GM19452 (cell line): Measurements from ENCODE around the gene C18orf54.
"Not testable (repeated sequence)": the region's sequence is repeated elsewhere in the genome, so short reads cannot be mapped to it uniquely, and the experiment has no call there.

Experiments
- ATAC-seq: cut with Tn5 transposase; IDR thresholded peaks from one replicate; pipeline ENCODE4 v1.9.1; 2021; ENCODE audit not compliant: unreplicated experiment

The C18orf54 gene

GRCh38 chr18:54357660-54358494 is at the start of gene C18orf54, which contains the start of gene STARD6:
TSS of gene C18orf54 (plus strand) at chr18:54357906. CDS start at chr18:54360573, 2,667 bp downstream.
TSS of gene STARD6 (minus strand) at chr18:54357858. CDS start at chr18:54354573, 3,285 bp downstream.
- ATAC-seq = peak; percentile 94

GRCh38 chr18:54309564-54309963 is 48.1 kb upstream of the C18orf54 start:
- not testable (repeated sequence) for ATAC-seq

GRCh38 chr18:54316071-54316820 is 41.5 kb upstream of the C18orf54 start:
- no peak for ATAC-seq

GRCh38 chr18:54323561-54323960 is 34.1 kb upstream of the C18orf54 start:
- ATAC-seq = no peak

GRCh38 chr18:54323970-54324369 is 33.7 kb upstream of the C18orf54 start:
- ATAC-seq = no peak

- ATAC-seq = no peak
These were observed 29.9 kb upstream of the C18orf54 start for GRCh38 chr18:54327818-54328217.

- ATAC-seq = no peak
These were observed 27.9 kb upstream of the C18orf54 start for GRCh38 chr18:54329787-54330186.

- no peak for ATAC-seq
These were observed 26.7 kb upstream of the C18orf54 start for GRCh38 chr18:54330768-54331548.

- ATAC-seq = no peak
These were observed 22.0 kb upstream of the C18orf54 start for GRCh38 chr18:54335638-54336173.

GRCh38 chr18:54338230-54338629 is 19.5 kb upstream of the C18orf54 start:
- ATAC-seq = no peak

- ATAC-seq = no peak
These were observed 6.5 kb upstream of the C18orf54 start for GRCh38 chr18:54351186-54351585.

- peak; percentile 41 for ATAC-seq
These were observed 535 bp upstream of the C18orf54 start for GRCh38 chr18:54357082-54357659.

GRCh38 chr18:54358495-54359040 is 862 bp downstream of the C18orf54 start:
- ATAC-seq = peak; percentile 14

- no peak for ATAC-seq
These were observed 1.5 kb downstream of the C18orf54 start for GRCh38 chr18:54359233-54359632.

- no peak for ATAC-seq
These were observed 2.7 kb downstream of the C18orf54 start for GRCh38 chr18:54360406-54360805.

- no peak for ATAC-seq
These were observed 20.4 kb downstream of the C18orf54 start for GRCh38 chr18:54378057-54378456.

- no peak for ATAC-seq
These were observed 23.9 kb downstream of the C18orf54 start for GRCh38 chr18:54381640-54382039.

GRCh38 chr18:54382076-54382475 is 24.4 kb downstream of the C18orf54 start:
- ATAC-seq = no peak

GRCh38 chr18:54382733-54383252 is 25.1 kb downstream of the C18orf54 start:
- ATAC-seq = no peak

GRCh38 chr18:54386043-54386442 is 28.3 kb downstream of the C18orf54 start:
- ATAC-seq = no peak
